Gastroesophageal sphincter (tissue), 3 donors: ENCODE data around the gene ITLN2.

Experiments
- EP300 ChIP-seq: sonication (generic); formaldehyde crosslinking; IDR thresholded peaks from one replicate; pipeline ENCODE4 v1.6.1; 2017; ENCODE audit warnings: antibody characterized with exemption, mild to moderate bottlenecking
- POLR2A ChIP-seq, 2 donors: fragments of 450-650 bp; IDR thresholded peaks; one replicate each; pipeline ENCODE4 v1.6.1; 2017; ENCODE audit warnings: antibody characterized with exemption in 2 of 2, mild to moderate bottlenecking in 2 of 2, moderate library complexity in 1 of 2
- TF ChIP-seq, protein P1 (sequence below), 4 experiments: fragments of 200-600 bp in 2 of 4; fragments of 450-650 bp in 2 of 4; sonication (generic) in 1 of 4; IDR thresholded peaks; one replicate each; pipeline ENCODE4 v1.5.1; 2017 to 2019; ENCODE audit warnings: antibody characterized with exemption in 4 of 4, mild to moderate bottlenecking in 2 of 4, moderate library complexity in 2 of 4

DNA sequence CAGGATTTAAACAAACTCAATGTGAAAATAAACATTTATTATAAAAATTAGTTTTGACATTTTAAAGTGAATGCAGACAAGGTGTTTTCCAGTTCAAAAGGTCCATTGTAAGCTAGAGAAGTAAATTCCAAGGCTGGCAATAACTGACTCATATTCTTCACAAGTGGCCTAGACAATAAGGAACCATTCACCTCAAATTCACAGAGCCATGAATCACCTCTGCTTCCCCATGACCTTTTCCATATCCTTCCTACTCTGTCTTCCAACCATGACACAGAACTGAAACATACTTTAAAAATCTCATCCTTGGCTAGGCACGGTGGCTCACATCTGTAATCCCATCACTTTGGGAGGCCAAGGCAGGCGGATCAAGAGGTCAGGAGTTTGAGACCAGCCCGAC is 41.6 kb upstream of the ITLN2 start:
- TF ChIP-seq, protein P1, sequence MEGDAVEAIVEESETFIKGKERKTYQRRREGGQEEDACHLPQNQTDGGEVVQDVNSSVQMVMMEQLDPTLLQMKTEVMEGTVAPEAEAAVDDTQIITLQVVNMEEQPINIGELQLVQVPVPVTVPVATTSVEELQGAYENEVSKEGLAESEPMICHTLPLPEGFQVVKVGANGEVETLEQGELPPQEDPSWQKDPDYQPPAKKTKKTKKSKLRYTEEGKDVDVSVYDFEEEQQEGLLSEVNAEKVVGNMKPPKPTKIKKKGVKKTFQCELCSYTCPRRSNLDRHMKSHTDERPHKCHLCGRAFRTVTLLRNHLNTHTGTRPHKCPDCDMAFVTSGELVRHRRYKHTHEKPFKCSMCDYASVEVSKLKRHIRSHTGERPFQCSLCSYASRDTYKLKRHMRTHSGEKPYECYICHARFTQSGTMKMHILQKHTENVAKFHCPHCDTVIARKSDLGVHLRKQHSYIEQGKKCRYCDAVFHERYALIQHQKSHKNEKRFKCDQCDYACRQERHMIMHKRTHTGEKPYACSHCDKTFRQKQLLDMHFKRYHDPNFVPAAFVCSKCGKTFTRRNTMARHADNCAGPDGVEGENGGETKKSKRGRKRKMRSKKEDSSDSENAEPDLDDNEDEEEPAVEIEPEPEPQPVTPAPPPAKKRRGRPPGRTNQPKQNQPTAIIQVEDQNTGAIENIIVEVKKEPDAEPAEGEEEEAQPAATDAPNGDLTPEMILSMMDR (IDR thresholded peaks at IDR 0.05) = no peak
- TF ChIP-seq POLR2A (IDR thresholded peaks at IDR 0.05) = no peak
- no peak for TF ChIP-seq EP300
